Lower leg skin (tissue), 4 donors: ENCODE measurements around the gene DTNBP1. TPM values are rescaled to one million over a fixed set of nuclear protein-coding genes. Genes with fewer than 3 reads are reported as not detected.

Experiments
- DNase-seq, 2 donors: peaks; one replicate each; pipeline ENCODE4 v3.0.0-alpha.2; 2019; ENCODE audit warnings: low spot score in 2 of 2
- H3K4me3 ChIP-seq: fragments of 200-600 bp; sonication (generic); 2 replicates; pipeline ENCODE4 v1.5.1; 2017; ENCODE audit warnings: mild to moderate bottlenecking, low read depth; ENCODE audit not compliant: poor library complexity, severe bottlenecking
- POLR2A ChIP-seq, 2 donors: fragments of 450-650 bp; IDR thresholded peaks; one replicate each; pipeline ENCODE4 v1.6.1; 2016 to 2017; ENCODE audit warnings: antibody characterized with exemption in 2 of 2, mild to moderate bottlenecking in 1 of 2, moderate library complexity in 1 of 2
- whole genome bisulfite sequencing, 2 donors: methylation state at CpG; one replicate each; pipeline ENCODE4 v1.1.5; 2018; 5-methylcytosine and 5-hydroxymethylcytosine counted together
- intact Hi-C: fragments of 100-400 bp; cut with DNase I; formaldehyde crosslinking; loops from one replicate; pipeline ENCODE4 v1.15.0; 2023; ENCODE audit warnings: low total_unique reads
- total RNA-seq, 4 donors: library from RNA; depleted of rRNA; stranded (reverse); fragments of >200 nt; gene quantifications; one replicate each; pipeline ENCODE4 v1.1.0, GENCODE V29; 2016
- TF ChIP-seq, protein P1 (sequence below), 3 donors: fragments of 450-650 bp; IDR thresholded peaks; one replicate each; pipeline ENCODE4 v1.5.1; 2016; ENCODE audit warnings: antibody characterized with exemption in 3 of 3, mild to moderate bottlenecking in 3 of 3, moderate library complexity in 2 of 3

The DTNBP1 gene
- total RNA-seq, 4 donors from 2014 or later, result 9.4 to 13.2 (median 11.6) TPM

DNA sequence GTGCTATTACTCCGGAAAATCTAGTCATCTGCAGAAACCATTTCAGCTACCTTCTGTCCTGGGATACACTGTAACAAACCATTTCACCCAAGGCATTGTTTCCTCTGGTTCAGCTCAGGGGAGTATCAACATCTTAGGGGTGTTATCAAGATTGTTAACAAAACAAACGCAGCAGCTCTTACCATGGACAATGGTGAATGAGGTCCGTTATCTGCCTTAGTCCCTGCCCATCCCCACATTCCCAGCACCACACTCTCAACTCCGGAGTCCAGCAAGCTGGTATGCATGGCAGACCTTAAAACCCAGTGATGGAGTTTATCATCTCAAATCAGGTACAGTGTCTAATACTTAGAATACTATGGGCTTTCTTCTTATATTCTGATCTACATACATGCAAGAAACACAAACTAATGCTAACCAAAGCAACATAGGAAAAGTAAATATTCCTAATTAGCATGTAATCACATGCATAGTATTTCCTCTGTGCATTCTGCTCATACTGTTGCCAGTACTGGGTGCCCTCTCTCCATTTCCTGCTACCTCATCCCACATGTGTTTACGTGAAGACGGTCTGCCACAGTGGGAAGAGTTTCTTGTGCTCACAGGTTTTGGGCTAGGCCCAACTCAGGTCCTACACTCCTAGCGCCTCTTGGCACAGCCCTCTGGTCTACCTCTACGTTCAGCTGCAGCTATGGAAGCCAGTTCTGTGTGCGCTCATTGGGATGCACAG, 123.9 kb downstream of the DTNBP1 start:
- 87 to 90% methylated on average over 9 of the region's 9 CpGs for WGBS, 2 donors
- intact Hi-C loops, result no loop called here
- TF ChIP-seq, protein P1, sequence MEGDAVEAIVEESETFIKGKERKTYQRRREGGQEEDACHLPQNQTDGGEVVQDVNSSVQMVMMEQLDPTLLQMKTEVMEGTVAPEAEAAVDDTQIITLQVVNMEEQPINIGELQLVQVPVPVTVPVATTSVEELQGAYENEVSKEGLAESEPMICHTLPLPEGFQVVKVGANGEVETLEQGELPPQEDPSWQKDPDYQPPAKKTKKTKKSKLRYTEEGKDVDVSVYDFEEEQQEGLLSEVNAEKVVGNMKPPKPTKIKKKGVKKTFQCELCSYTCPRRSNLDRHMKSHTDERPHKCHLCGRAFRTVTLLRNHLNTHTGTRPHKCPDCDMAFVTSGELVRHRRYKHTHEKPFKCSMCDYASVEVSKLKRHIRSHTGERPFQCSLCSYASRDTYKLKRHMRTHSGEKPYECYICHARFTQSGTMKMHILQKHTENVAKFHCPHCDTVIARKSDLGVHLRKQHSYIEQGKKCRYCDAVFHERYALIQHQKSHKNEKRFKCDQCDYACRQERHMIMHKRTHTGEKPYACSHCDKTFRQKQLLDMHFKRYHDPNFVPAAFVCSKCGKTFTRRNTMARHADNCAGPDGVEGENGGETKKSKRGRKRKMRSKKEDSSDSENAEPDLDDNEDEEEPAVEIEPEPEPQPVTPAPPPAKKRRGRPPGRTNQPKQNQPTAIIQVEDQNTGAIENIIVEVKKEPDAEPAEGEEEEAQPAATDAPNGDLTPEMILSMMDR (IDR thresholded peaks at IDR 0.05), result no peak
- no peak for TF ChIP-seq POLR2A (IDR thresholded peaks at IDR 0.05)
- no peak overlapping the region for H3K4me3 ChIP-seq
- no peak for DNase-seq

- no peak overlapping the region for H3K4me3 ChIP-seq
- intact Hi-C loops, result no loop called here
- DNase-seq, result no peak
- TF ChIP-seq, protein P1 (IDR thresholded peaks at IDR 0.05), result no peak
- TF ChIP-seq POLR2A (IDR thresholded peaks at IDR 0.05), result no peak
- WGBS, 2 donors, result 88 to 96% methylated on average over 5 of the region's 5 CpGs
These were observed 124.7 kb downstream of the DTNBP1 start for GRCh38 chr6:15538106-15538505.

DNA sequence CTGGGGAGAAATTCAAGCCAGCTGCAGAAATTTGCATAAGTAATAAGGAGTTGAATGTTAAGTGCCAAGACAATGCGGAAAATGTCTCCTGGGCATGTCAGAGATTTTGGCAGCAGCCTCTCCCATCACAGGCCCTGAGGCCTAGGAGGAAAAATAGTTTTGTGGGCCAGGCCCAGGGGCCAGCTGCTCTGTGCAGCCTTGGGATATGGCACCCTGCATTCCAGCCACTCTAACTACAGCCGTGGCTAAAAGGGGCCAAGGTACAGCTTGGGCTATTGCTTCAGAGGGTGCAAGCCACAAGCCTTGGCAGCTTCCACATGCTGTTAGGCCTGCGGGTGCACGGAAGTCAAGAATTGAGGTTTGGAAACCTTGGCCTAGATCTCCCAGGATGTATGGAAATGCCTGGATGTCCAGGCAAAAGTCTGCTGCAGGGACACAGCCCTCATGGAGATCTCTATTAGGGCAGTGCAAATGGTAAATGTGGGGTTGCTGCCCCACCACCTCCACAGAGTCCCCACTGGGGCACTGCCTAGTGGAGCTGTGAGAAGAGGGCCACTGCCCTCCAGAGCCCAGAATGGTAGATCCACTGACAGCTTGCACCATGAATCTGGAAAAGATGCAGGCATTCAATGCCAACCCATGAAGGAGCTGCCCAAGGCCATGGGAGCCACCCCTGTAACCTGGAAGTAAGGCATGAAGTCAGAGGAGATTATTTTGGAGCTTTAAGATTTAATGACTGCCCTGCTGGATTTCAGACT, 126.5 kb downstream of the DTNBP1 start:
- TF ChIP-seq, protein P1 (IDR thresholded peaks at IDR 0.05), result no peak
- no peak for TF ChIP-seq POLR2A (IDR thresholded peaks at IDR 0.05)
- H3K4me3 ChIP-seq, result no peak overlapping the region
- DNase-seq, result peak in 1 of 2 donors; percentile 54
- 40 to 41% methylated on average over 4 of the region's 4 CpGs for WGBS, 2 donors
- intact Hi-C loops, result no loop called here

GRCh38 chr6:15535495-15536197, 127.2 kb downstream of the DTNBP1 start:
- peak in 1 of 2 donors; percentile 28 for DNase-seq
- no peak overlapping the region for H3K4me3 ChIP-seq
- intact Hi-C loops, result no loop called here
- TF ChIP-seq, protein P1 (IDR thresholded peaks at IDR 0.05), result no peak
- TF ChIP-seq POLR2A (IDR thresholded peaks at IDR 0.05), result no peak
- WGBS, 2 donors, result 76 to 85% methylated on average over 3 of the region's 3 CpGs

GRCh38 chr6:15534974-15535373, 127.9 kb downstream of the DTNBP1 start:
- TF ChIP-seq, protein P1 (IDR thresholded peaks at IDR 0.05), result no peak
- no peak for TF ChIP-seq POLR2A (IDR thresholded peaks at IDR 0.05)
- H3K4me3 ChIP-seq, result no peak overlapping the region
- 88 to 91% methylated on average over 3 of the region's 3 CpGs for WGBS, 2 donors
- intact Hi-C loops, result no loop called here
- DNase-seq, result no peak
